ENCODE measurements around the gene PRDM8.

The PRDM8 gene

GRCh38 chr4:80232707-80233370 lies 35.5 kb downstream of the PRDM8 start:
- TF ChIP-seq CTCF (IDR thresholded peaks at IDR 0.05; ENCODE audit: low read depth, low read length) = no peak
- DNase-seq (ENCODE audit: low read depth, low spot score) = no peak
- H3K4me3 ChIP-seq (ENCODE audit: low read depth, low read length) = no peak overlapping the region
- in situ Hi-C loops (cut with HindIII; ENCODE audit: low sequenced_read_pairs) = no loop called here

GRCh38 chr4:80233390-80233789 lies 36.1 kb downstream of the PRDM8 start:
- no peak overlapping the region for H3K4me3 ChIP-seq (ENCODE audit: low read depth, low read length)
- no peak for TF ChIP-seq CTCF (IDR thresholded peaks at IDR 0.05; ENCODE audit: low read depth, low read length)
- in situ Hi-C loops (cut with HindIII; ENCODE audit: low sequenced_read_pairs) = no loop called here
- no peak for DNase-seq (ENCODE audit: low read depth, low spot score)

GRCh38 chr4:80235451-80235850 lies 38.1 kb downstream of the PRDM8 start:
- in situ Hi-C loops (cut with HindIII; ENCODE audit: low sequenced_read_pairs) = no loop called here
- H3K4me3 ChIP-seq (ENCODE audit: low read depth, low read length) = no peak overlapping the region
- peak; percentile 58 for DNase-seq (ENCODE audit: low read depth, low spot score)
- TF ChIP-seq CTCF (IDR thresholded peaks at IDR 0.05; ENCODE audit: low read depth, low read length) = no peak

- no peak for TF ChIP-seq CTCF (IDR thresholded peaks at IDR 0.05; ENCODE audit: low read depth, low read length)
- in situ Hi-C loops (cut with HindIII; ENCODE audit: low sequenced_read_pairs) = no loop called here
- peak; percentile 90 for DNase-seq (ENCODE audit: low read depth, low spot score)
- no peak overlapping the region for H3K4me3 ChIP-seq (ENCODE audit: low read depth, low read length)
Measured at GRCh38 chr4:80237992-80238391, 40.7 kb downstream of the PRDM8 start.

- H3K4me3 ChIP-seq (ENCODE audit: low read depth, low read length) = no peak overlapping the region
- in situ Hi-C loops (cut with HindIII; ENCODE audit: low sequenced_read_pairs) = no loop called here
- TF ChIP-seq CTCF (IDR thresholded peaks at IDR 0.05; ENCODE audit: low read depth, low read length) = no peak
- peak; percentile 35 for DNase-seq (ENCODE audit: low read depth, low spot score)
Measured at GRCh38 chr4:80239480-80240150, 42.3 kb downstream of the PRDM8 start.

- peak; percentile 28 for DNase-seq (ENCODE audit: low read depth, low spot score)
- TF ChIP-seq CTCF (IDR thresholded peaks at IDR 0.05; ENCODE audit: low read depth, low read length) = no peak
- H3K4me3 ChIP-seq (ENCODE audit: low read depth, low read length) = no peak overlapping the region
- in situ Hi-C loops (cut with HindIII; ENCODE audit: low sequenced_read_pairs) = no loop called here
Measured at GRCh38 chr4:80240976-80241375, 43.7 kb downstream of the PRDM8 start.
